Uterus (tissue), 2 donors: Measurements from ENCODE around the gene NATD1.

Source experiments
- CTCF ChIP-seq, 4 experiments: fragments of 200-600 bp in 2 of 4; fragments of 450-650 bp in 2 of 4; sonication (generic) in 2 of 4; IDR thresholded peaks; one replicate each; pipeline ENCODE4 v1.5.1; 2016 to 2019; ENCODE audit warnings: antibody characterized with exemption in 4 of 4, mild to moderate bottlenecking in 2 of 4, moderate library complexity in 1 of 4
- POLR2A ChIP-seq, 2 donors: fragments of 450-650 bp; IDR thresholded peaks; one replicate each; pipeline ENCODE4 v1.6.1; 2016; ENCODE audit warnings: antibody characterized with exemption in 2 of 2, mild to moderate bottlenecking in 1 of 2, moderate library complexity in 1 of 2

GRCh38 chr17:21199856-21200255 is 53.4 kb downstream of the NATD1 start:
- no peak for TF ChIP-seq CTCF (IDR thresholded peaks at IDR 0.05)
- TF ChIP-seq POLR2A (IDR thresholded peaks at IDR 0.05), result no peak
